ENCODE measurements around the gene PAOX. TPM values are rescaled to one million over a fixed set of nuclear protein-coding genes. Genes with fewer than 3 reads are reported as not detected.
"Not testable (repeated sequence)": the region's sequence is repeated elsewhere in the genome, so short reads cannot be mapped to it uniquely, and the experiment has no call there.

Gene PAOX
- total RNA-seq, 2 experiments from 2014 or later, result 5.8 to 6.5 TPM

- ATAC-seq (no peak), DNase-seq (no peak)
- Mint-ChIP-seq H3K4me3 (no peak overlapping the region), H3K36me3 (ENCODE audit: low read depth) (peaks cover 9% of the 10 kb centered on the region), H3K27me3 (ENCODE audit: low read depth) (no peaks in the 10 kb centered on the region), H3K27ac (no peak overlapping the region), H3K9me3 (ENCODE audit: insufficient read depth) (no peaks in the 10 kb centered on the region), H3K4me1 (ENCODE audit: low read depth) (peaks cover 7% of the 10 kb centered on the region)
- CTCF ChIA-PET, result interaction anchor here (1.0 kb wide), 1 partner anchor 29 kb away, joined by 5 read pairs; no protein-coding TSS in a partner anchor
- POLR2A ChIA-PET, result no interaction called here
Measured at GRCh38 chr10:133358925-133359310, 20.1 kb upstream of the PAOX start.

- no peak for ATAC-seq
- Mint-ChIP-seq H3K4me3 (no peak overlapping the region), H3K27ac (no peak overlapping the region), H3K36me3 (ENCODE audit: low read depth) (peaks cover 11% of the 10 kb centered on the region), H3K9me3 (ENCODE audit: insufficient read depth) (no peaks in the 10 kb centered on the region), H3K4me1 (ENCODE audit: low read depth) (peaks cover 7% of the 10 kb centered on the region), H3K27me3 (ENCODE audit: low read depth) (no peaks in the 10 kb centered on the region)
- POLR2A ChIA-PET, result no interaction called here
- CTCF ChIA-PET, result interaction anchor here (1.0 kb wide), 1 partner anchor 30 kb away, joined by 5 read pairs; no protein-coding TSS in a partner anchor
- no peak for DNase-seq
Measured at GRCh38 chr10:133359554-133359971, 19.5 kb upstream of the PAOX start.

GRCh38 chr10:133359972-133360610, 19.0 kb upstream of the PAOX start:
- no peaks in the 10 kb centered on the region for H3K27me3 Mint-ChIP-seq (ENCODE audit: low read depth)
- POLR2A ChIA-PET, result no interaction called here

GRCh38 chr10:133361227-133361626, 17.8 kb upstream of the PAOX start:
- H3K4me1 Mint-ChIP-seq (ENCODE audit: low read depth), result peaks cover 4% of the 10 kb centered on the region
- no peak overlapping the region for H3K27ac Mint-ChIP-seq
- no peak overlapping the region for H3K4me3 Mint-ChIP-seq
- no peaks in the 10 kb centered on the region for H3K27me3 Mint-ChIP-seq (ENCODE audit: low read depth)
- H3K9me3 Mint-ChIP-seq (ENCODE audit: insufficient read depth), result no peaks in the 10 kb centered on the region
- CTCF ChIA-PET, result interaction anchor here (1.0 to 2.0 kb wide), 2 partner anchors 9 to 32 kb away, joined by 3 to 8 read pairs; no protein-coding TSS in a partner anchor
- peaks cover 15% of the 10 kb centered on the region for H3K36me3 Mint-ChIP-seq (ENCODE audit: low read depth)
- no peak for DNase-seq
- no peak for ATAC-seq
- POLR2A ChIA-PET, result interaction anchor here (0.6 to 1.6 kb wide), 5 partner anchors 12 to 202 kb away, joined by 3 to 5 read pairs (median 3); partner anchors contain the start of gene ECHS1

More at GRCh38 chr10:133359972-133360610, 19.0 kb upstream of the PAOX start:
- H3K4me3 Mint-ChIP-seq, result no peak overlapping the region
- DNase-seq (no peak), ATAC-seq (no peak)
- H3K4me1 Mint-ChIP-seq (ENCODE audit: low read depth), result peaks cover 7% of the 10 kb centered on the region
- H3K27ac Mint-ChIP-seq, result no peak overlapping the region
- no peaks in the 10 kb centered on the region for H3K9me3 Mint-ChIP-seq (ENCODE audit: insufficient read depth)
- CTCF ChIA-PET, result no interaction called here
- peaks cover 14% of the 10 kb centered on the region for H3K36me3 Mint-ChIP-seq (ENCODE audit: low read depth)

- peaks cover 15% of the 10 kb centered on the region for H3K36me3 Mint-ChIP-seq (ENCODE audit: low read depth)
- ChIA-PET POLR2A (interaction anchor here (1.1 to 1.6 kb wide), 3 partner anchors 16 to 27 kb away, joined by 3 to 5 read pairs (median 3); no protein-coding TSS in a partner anchor), CTCF (interaction anchor here (1.0 to 2.0 kb wide), 2 partner anchors 8 to 32 kb away, joined by 3 to 8 read pairs; no protein-coding TSS in a partner anchor)
- no peak overlapping the region for H3K4me3 Mint-ChIP-seq
- no peak overlapping the region for H3K27ac Mint-ChIP-seq
- no peaks in the 10 kb centered on the region for H3K27me3 Mint-ChIP-seq (ENCODE audit: low read depth)
- peaks cover 4% of the 10 kb centered on the region for H3K4me1 Mint-ChIP-seq (ENCODE audit: low read depth)
- DNase-seq (no peak), ATAC-seq (no peak)
- no peaks in the 10 kb centered on the region for H3K9me3 Mint-ChIP-seq (ENCODE audit: insufficient read depth)
Measured at GRCh38 chr10:133361773-133362441, 17.2 kb upstream of the PAOX start.

GRCh38 chr10:133362846-133363245, 16.2 kb upstream of the PAOX start:
- DNase-seq (no peak), ATAC-seq (no peak)
- Mint-ChIP-seq H3K4me1 (ENCODE audit: low read depth) (peaks cover 2% of the 10 kb centered on the region), H3K4me3 (no peak overlapping the region), H3K36me3 (ENCODE audit: low read depth) (peaks cover 15% of the 10 kb centered on the region), H3K27ac (no peak overlapping the region), H3K27me3 (ENCODE audit: low read depth) (no peaks in the 10 kb centered on the region), H3K9me3 (ENCODE audit: insufficient read depth) (no peaks in the 10 kb centered on the region)
- ChIA-PET CTCF (no interaction called here), POLR2A (no interaction called here)

- peaks cover 21% of the 10 kb centered on the region for H3K36me3 Mint-ChIP-seq (ENCODE audit: low read depth)
- DNase-seq, result no peak
- no peaks in the 10 kb centered on the region for H3K27me3 Mint-ChIP-seq (ENCODE audit: low read depth)
- ChIA-PET POLR2A (no interaction called here), CTCF (no interaction called here)
- H3K9me3 Mint-ChIP-seq (ENCODE audit: insufficient read depth), result no peaks in the 10 kb centered on the region
- H3K4me1 Mint-ChIP-seq (ENCODE audit: low read depth), result peaks cover 2% of the 10 kb centered on the region
- ATAC-seq, result no peak
- no peak overlapping the region for H3K4me3 Mint-ChIP-seq
- H3K27ac Mint-ChIP-seq, result no peak overlapping the region
Measured at GRCh38 chr10:133364645-133365431, 14.2 kb upstream of the PAOX start.

GRCh38 chr10:133365461-133366129, 13.5 kb upstream of the PAOX start:
- ChIA-PET CTCF (no interaction called here), POLR2A (no interaction called here)
- Mint-ChIP-seq H3K36me3 (ENCODE audit: low read depth) (peaks cover 25% of the 10 kb centered on the region), H3K4me1 (ENCODE audit: low read depth) (peaks cover 2% of the 10 kb centered on the region), H3K27me3 (ENCODE audit: low read depth) (no peaks in the 10 kb centered on the region), H3K27ac (no peak overlapping the region), H3K4me3 (no peak overlapping the region), H3K9me3 (ENCODE audit: insufficient read depth) (no peaks in the 10 kb centered on the region)
- DNase-seq (no peak), ATAC-seq (no peak)

- ChIA-PET POLR2A (no interaction called here), CTCF (no interaction called here)
- no peaks in the 10 kb centered on the region for H3K27me3 Mint-ChIP-seq (ENCODE audit: low read depth)
- ATAC-seq, result no peak
- H3K36me3 Mint-ChIP-seq (ENCODE audit: low read depth), result peaks cover 28% of the 10 kb centered on the region
- no peak overlapping the region for H3K27ac Mint-ChIP-seq
- no peak for DNase-seq
- peaks cover 2% of the 10 kb centered on the region for H3K4me1 Mint-ChIP-seq (ENCODE audit: low read depth)
- H3K9me3 Mint-ChIP-seq (ENCODE audit: insufficient read depth), result no peaks in the 10 kb centered on the region
- no peak overlapping the region for H3K4me3 Mint-ChIP-seq
Measured at GRCh38 chr10:133366130-133366478, 13.0 kb upstream of the PAOX start.

GRCh38 chr10:133366751-133367150, 12.3 kb upstream of the PAOX start:
- no peak overlapping the region for H3K4me3 Mint-ChIP-seq
- no peak for DNase-seq
- ChIA-PET POLR2A (no interaction called here), CTCF (no interaction called here)
- ATAC-seq, result no peak
- no peak overlapping the region for H3K27ac Mint-ChIP-seq
- peaks cover 23% of the 10 kb centered on the region for H3K36me3 Mint-ChIP-seq (ENCODE audit: low read depth)
- no peaks in the 10 kb centered on the region for H3K9me3 Mint-ChIP-seq (ENCODE audit: insufficient read depth)
- H3K27me3 Mint-ChIP-seq (ENCODE audit: low read depth), result no peaks in the 10 kb centered on the region
- H3K4me1 Mint-ChIP-seq (ENCODE audit: low read depth), result peaks cover 2% of the 10 kb centered on the region

- H3K27ac Mint-ChIP-seq; POLR2A ChIA-PET; ATAC-seq; CTCF ChIA-PET; H3K27me3 Mint-ChIP-seq (ENCODE audit: low read depth); H3K4me3 Mint-ChIP-seq; H3K9me3 Mint-ChIP-seq (ENCODE audit: insufficient read depth); DNase-seq; H3K4me1 Mint-ChIP-seq (ENCODE audit: low read depth): not testable (repeated sequence)
- H3K36me3 Mint-ChIP-seq (ENCODE audit: low read depth), result peaks cover 18% of the 10 kb centered on the region
Measured at GRCh38 chr10:133367461-133367860, 11.6 kb upstream of the PAOX start.

Measured in activated CD8-positive, alpha-beta T cell treated with anti-CD3 and anti-CD28 coated beads, Interleukin-2, amount 10 ng/mL, durations not matched to agents 7 days and 5 days (primary cell).